PC-3 (cell line): ENCODE results near the gene BRAT1.

Source experiments
- CTCF ChIP-seq: fragments of 300-600 bp; sonication (generic); conservative IDR thresholded peaks from 2 replicates; pipeline ENCODE4 v1.5.1; 2017; ENCODE audit warnings: antibody characterized with exemption, low read depth, mild to moderate bottlenecking, low read length
- EZH2 ChIP-seq: fragments of 300-600 bp; sonication (generic); IDR thresholded peaks from one replicate; pipeline ENCODE4 v1.6.1; 2017; ENCODE audit warnings: antibody characterized with exemption, mild to moderate bottlenecking, low read length; ENCODE audit not compliant: unreplicated experiment
- EZH2phosphoT487 ChIP-seq: fragments of 300-600 bp; sonication (generic); IDR thresholded peaks from 2 replicates; pipeline ENCODE4 v1.6.1; 2018; ENCODE audit warnings: mild to moderate bottlenecking, antibody characterized with exemption, low read length, borderline replicate concordance

- TF ChIP-seq CTCF (no peak), EZH2 (no peak), EZH2phosphoT487 (peak; percentile 66)
These were observed 31.8 kb downstream of the BRAT1 start for GRCh38 chr7:2523461-2523936.
